Brain pericyte (primary cell): ENCODE measurements around the gene PRPF40B.

Source experiments
- DNase-seq: peaks from one replicate; pipeline ENCODE4 v3.0.0-alpha.2; 2012; ENCODE audit warnings: low read depth, low spot score

Gene PRPF40B

DNA sequence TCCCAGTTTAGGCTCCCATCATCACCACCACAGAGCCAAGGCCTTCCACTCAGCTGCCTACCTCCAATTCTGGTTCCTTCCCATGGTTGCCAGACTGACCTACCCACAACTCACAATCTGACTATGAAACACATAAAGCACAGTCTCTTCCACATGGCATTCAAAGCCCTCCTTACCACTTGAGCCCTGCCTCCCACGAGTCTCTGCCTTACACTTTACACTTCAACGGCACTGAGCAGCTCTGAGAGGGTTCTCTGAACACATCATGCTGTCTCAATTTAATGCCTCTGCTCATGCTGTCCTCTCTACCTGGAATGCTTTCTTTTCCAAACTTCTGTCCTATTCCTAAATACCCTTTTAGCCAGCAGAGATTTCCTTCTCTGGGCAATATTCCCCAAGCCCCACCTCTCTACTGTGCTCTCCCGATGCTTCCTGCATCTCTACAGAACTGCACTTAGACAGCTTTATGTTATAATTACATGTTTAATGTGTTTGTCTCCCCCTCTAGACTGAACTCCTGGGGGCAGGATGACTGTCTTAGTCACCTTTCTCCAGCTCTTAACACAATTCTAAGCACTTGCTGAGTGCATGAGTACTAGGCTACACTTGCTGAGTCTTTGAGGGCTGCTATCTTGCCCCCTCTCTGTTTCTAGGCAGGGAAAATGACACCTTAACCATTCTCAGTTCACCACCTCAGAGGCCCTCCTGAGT lies 60.4 kb downstream of the PRPF40B start:
- DNase-seq: no peak

DNA sequence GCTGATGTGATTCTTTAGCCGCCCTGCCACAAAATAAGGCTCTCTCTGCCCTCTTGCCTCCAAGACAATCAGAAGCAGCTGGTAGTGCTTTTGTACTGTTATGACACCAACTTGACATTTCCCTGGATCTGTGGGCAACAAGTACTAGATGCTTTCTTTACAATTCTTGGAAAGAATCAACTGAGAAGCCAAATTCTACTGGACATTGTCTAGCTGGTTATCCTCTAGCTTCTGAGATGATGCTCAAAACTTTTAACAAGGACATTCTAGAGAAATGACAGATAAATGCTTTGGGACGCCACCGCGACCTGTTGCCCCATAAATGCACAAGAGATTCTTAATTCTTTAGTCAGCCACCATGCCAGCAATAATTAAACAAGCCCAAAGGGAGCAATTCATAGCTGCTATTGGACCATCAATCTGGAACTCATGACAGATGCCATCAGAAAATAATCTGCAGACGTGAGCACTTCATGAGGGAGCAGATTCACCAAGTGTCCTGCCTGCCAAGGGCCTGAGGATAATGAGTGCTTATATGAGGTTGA lies 61.0 kb downstream of the PRPF40B start:
- no peak for DNase-seq

DNA sequence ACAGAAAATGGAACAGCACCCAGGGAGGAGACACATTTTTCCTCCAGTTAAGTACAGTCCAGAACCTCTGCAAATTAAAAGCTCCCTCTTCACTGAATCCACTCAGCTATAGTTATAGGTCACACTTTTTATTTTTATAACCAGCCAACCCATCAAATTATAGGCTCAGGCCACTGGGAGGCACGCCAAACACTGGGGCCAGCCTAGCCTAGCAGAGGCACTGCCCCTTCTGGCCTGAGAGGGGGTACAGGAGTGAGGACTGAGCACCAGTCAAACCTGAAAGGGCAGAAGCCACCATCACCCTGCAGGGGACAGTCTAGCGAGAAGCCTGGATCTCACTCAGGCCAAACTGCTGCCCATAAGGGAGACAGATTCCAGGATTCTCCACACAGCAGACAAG lies 64.6 kb downstream of the PRPF40B start:
- no peak for DNase-seq

DNA sequence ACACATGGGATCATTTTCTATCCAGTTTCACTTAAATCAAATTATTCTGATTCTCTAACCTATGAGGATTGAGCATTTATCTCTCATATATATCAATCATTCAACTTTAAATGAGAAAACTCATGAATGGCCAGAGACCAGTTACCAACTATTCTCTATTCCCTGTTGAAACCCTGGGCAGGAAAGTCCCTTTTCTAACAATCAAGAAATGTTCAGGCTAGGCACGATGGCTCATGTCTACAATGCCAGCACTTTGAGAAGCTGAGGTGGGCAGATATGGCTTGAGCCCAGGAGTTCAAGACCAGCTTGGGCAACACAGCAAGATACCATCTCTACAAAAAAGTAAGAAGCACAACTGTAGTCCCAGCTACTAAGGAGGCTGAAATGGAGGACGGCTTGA lies 65.9 kb downstream of the PRPF40B start:
- DNase-seq: no peak

DNA sequence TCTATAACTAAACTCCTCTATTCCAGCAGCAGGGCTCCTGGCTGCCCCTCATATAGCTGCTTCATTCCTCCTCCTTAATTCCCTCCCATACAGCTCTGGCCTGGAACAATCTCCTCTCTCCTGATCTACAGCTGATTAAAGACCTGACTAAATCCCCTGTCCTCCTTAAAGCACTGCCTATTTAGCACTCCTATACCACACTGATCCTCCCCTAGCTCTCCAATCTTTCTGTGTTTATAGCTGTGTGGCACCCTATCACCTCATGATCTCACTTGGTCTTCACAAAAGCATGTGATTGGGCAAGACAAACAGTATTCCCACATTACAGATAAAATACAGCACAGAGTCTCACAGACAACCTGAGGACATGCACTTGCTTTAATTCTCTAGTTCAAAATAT lies 66.4 kb downstream of the PRPF40B start:
- no peak for DNase-seq

DNA sequence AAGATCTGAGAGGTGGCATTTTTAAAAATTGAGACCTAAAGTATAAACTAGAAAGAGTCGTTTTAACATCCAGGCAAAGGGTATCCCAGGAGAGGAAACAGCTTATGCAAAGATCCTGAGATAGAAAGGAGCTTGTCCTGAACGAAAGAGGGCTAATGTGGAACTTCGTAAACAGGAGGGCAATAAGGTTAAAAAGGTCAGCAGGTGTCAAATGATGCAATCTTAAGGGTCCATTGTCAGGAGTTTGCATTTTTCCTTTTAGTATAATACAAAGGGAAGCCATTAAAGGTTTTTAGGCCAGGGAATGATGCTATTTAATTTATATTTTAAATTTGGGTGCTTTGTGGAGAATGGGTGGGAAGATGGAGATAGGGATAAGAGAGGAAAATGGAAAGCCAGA lies 69.5 kb downstream of the PRPF40B start:
- no peak for DNase-seq

DNA sequence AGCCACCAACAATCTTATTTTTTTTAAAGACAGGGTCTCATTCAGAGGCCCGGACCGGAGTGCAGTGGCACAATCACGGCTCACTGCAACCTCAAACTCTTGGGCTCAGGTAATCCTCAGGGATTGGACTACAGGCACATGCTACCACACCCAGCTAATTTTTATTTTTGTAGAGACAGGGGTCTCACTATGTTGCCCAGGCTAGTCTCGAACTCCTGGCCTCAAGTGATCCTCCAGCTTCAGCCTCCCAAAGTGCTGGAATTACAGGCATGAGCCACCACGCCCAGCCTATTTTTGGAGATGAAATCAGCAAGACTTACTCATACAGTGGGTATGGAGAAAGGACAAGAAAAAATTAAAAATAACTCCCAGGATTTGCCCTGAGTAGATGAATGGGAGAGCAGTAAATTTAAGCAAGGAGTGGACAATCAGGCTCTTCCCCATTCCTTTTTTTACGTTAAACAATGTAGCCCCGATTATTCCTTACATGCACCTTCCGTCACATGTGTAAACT lies 70.6 kb downstream of the PRPF40B start:
- no peak for DNase-seq
